K562 (cell line): ENCODE results near the gene NDFIP2.

Experiments used
- ETV6 ChIP-seq, 3 experiments: fragments of 150-350 bp in 1 of 3; sonication (generic) in 1 of 3; formaldehyde crosslinking in 1 of 3; IDR thresholded peaks; 2 replicates each; pipeline versions ENCODE4 v1.6.1 to v1.8.0; 2014 to 2022; ENCODE audit warnings: borderline replicate concordance in 2 of 3, low read depth in 2 of 3, antibody characterized with exemption in 1 of 3, low read length in 1 of 3, mild to moderate bottlenecking in 1 of 3, missing genetic modification reagents in 1 of 3
- MIER1 ChIP-seq: fragments of 450-650 bp; IDR thresholded peaks from 2 replicates; pipeline ENCODE4 v1.6.1; 2016; ENCODE audit warnings: antibody characterized with exemption, mild to moderate bottlenecking, low read depth

DNA sequence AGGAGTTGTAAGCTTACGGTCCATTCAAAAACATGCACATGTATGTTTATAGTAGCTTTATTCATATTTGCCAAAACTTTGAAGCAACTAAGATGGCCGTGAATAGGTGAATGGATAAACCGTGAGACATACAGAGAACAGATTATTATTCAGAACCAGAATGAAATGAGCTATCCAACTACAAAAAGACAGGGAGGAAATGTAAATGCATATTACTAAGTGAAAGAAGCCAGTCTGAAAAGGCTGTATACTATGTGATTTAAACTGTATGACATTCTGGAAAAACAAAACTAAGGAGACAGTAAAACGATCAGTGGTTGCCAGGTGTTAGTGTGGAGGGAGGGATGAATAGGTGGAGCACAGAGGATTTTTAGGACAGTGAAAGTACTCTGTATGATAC is 19.9 kb downstream of the NDFIP2 start:
- TF ChIP-seq ETV6 (IDR thresholded peaks at IDR 0.05; ENCODE audit: borderline replicate concordance in 1 of 2, low read depth in 2 of 2, low read length in 1 of 2) (no peak), ETV6 (CRISPR knock-in tag; IDR thresholded peaks at IDR 0.05; ENCODE audit: borderline replicate concordance) (no peak), MIER1 (no peak)
